ENCODE measurements around the gene SORCS2.

SORCS2 gene

DNA sequence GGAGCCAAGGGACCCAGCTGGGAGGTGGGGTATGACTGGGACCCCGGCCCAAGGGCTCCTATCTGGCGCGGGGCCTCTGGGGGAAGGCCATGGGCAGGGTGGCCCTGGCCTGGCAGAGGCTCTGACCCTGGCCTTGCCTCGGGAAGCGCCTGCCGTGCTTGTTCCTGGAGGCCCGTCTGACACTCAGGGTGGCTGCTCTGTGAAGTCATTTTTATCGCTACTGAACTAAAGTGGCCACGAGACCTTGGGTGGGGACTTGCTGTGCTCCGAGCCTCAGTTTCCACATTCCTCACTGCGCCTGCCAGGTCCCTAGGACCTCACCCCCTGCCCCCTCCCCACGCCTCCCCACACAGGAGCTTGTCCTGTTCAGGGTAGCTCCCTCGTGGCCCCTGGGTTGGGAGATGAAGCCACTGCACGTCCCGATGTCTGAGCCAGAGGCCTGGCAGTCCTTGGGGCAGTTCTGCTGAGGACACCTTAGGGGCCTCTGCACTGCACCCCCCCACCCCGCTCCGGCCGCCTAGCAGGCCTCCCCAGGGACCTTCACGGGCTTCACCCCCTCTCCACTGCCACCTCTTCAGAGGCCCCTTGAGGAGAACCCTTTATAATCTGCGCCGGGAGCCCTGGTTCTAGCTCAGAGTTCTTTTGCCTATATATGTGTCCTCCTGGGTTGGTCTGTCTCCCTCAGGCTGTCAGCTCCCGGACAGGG is 639 bp upstream of the SORCS2 start (continued):
- no peak for TF ChIP-seq ZNF146 (tag by site-specific recombination; IDR thresholded peaks at IDR 0.05)
- TF ChIP-seq, protein P1, sequence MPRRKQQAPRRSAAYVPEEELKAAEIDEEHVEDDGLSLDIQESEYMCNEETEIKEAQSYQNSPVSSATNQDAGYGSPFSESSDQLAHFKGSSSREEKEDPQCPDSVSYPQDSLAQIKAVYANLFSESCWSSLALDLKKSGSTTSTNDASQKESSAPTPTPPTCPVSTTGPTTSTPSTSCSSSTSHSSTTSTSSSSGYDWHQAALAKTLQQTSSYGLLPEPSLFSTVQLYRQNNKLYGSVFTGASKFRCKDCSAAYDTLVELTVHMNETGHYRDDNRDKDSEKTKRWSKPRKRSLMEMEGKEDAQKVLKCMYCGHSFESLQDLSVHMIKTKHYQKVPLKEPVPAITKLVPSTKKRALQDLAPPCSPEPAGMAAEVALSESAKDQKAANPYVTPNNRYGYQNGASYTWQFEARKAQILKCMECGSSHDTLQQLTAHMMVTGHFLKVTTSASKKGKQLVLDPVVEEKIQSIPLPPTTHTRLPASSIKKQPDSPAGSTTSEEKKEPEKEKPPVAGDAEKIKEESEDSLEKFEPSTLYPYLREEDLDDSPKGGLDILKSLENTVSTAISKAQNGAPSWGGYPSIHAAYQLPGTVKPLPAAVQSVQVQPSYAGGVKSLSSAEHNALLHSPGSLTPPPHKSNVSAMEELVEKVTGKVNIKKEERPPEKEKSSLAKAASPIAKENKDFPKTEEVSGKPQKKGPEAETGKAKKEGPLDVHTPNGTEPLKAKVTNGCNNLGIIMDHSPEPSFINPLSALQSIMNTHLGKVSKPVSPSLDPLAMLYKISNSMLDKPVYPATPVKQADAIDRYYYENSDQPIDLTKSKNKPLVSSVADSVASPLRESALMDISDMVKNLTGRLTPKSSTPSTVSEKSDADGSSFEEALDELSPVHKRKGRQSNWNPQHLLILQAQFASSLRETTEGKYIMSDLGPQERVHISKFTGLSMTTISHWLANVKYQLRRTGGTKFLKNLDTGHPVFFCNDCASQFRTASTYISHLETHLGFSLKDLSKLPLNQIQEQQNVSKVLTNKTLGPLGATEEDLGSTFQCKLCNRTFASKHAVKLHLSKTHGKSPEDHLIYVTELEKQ (tag by site-specific recombination; IDR thresholded peaks at IDR 0.05; ENCODE audit: borderline replicate concordance), result no peak
- no peak for TF ChIP-seq ZNF132 (tag by site-specific recombination; IDR thresholded peaks at IDR 0.05; ENCODE audit: borderline replicate concordance)
- TF ChIP-seq SP3 (tag by site-specific recombination; IDR thresholded peaks at IDR 0.05), result no peak
- TF ChIP-seq ZNF404 (tag by site-specific recombination; IDR thresholded peaks at IDR 0.05), result no peak

DNA sequence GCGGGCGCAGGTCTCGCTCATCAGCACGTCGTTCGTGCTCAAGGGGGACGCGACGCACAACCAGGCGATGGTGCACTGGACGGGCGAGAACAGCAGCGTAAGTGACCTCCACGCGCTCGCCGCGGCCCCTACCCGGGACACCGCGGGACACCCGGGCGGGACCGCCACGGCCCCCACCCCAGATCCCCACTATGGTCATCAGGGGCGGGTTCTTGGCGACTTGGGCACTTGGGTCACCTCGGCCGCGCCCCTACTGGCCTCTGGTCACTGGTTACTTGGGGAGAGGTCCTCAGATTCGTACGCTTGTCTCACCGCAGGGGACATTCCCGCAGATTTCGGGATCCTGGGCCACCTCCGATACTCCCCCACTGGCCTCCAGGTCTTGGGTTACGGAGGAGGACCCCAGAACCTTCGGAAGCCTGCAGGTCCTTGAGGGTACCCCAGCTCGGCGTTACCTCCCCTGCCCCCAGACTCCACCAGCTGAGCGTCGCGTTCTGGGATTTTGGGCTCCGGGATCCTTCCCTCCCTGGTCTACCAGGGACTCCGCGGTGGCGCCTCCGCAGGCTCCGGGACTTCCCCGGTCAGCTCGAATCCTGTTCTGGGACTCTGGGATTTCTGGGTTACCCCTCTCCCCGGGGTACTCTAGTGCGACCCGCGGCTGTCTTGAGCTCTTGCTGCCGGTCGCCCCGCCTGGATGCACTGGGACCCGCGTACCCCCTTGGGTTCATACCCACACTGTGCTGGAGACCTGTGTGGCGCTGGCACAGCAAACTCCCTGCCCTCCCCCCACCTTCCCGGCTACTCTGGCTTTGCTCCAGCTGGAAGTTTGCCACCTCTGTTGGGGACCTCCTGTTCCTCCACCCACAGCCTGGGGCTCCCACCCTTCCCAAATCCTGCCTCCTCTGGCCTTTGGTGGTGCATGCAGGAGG is 956 bp downstream of the SORCS2 start:
- H3K4me3 ChIP-seq (ENCODE audit: low read depth, low read length), result peak overlapping the region; percentile 15
- POLR2A ChIA-PET, result no interaction called here
- no peaks in the 10 kb centered on the region for H3K4me1 ChIP-seq (ENCODE audit: control insufficient read depth, insufficient read depth, low read length)
- H3K9me3 ChIP-seq (ENCODE audit: control insufficient read depth, insufficient read depth, low read depth, low read length), result no peaks in the 10 kb centered on the region
- TF ChIP-seq ZNF837 (tag by site-specific recombination; IDR thresholded peaks at IDR 0.05) (no peak), KLF8 (tag by site-specific recombination; IDR thresholded peaks at IDR 0.05) (no peak), FEZF1 (tag by site-specific recombination; IDR thresholded peaks at IDR 0.05) (no peak), GFI1B (tag by site-specific recombination; IDR thresholded peaks at IDR 0.05) (no peak), GLIS1 (tag by site-specific recombination; IDR thresholded peaks at IDR 0.05) (peak; percentile 92), ZNF19 (tag by site-specific recombination; IDR thresholded peaks at IDR 0.05; ENCODE audit: low read depth) (no peak), ZNF335 (tag by site-specific recombination; conservative IDR thresholded peaks at IDR 0.05) (peak; percentile 66), ZNF529 (tag by site-specific recombination; IDR thresholded peaks at IDR 0.05; ENCODE audit: insufficient replicate concordance) (no peak), ZNF391 (tag by site-specific recombination; IDR thresholded peaks at IDR 0.05; ENCODE audit: borderline replicate concordance, low read depth) (no peak), GLIS2 (tag by site-specific recombination; IDR thresholded peaks at IDR 0.05) (peak; percentile 44), ZNF423 (tag by site-specific recombination; IDR thresholded peaks at IDR 0.05) (peak; percentile 45; the same call in 1 of the 2 replicates), ZIC2 (tag by site-specific recombination; IDR thresholded peaks at IDR 0.05) (0 out of 2 replicates have a peak, but pooled peaks have one; percentile 36), ZNF521 (tag by site-specific recombination; IDR thresholded peaks at IDR 0.05) (no peak), ZNF555 (tag by site-specific recombination; conservative IDR thresholded peaks at IDR 0.05) (no peak), ZNF155 (tag by site-specific recombination; IDR thresholded peaks at IDR 0.05) (no peak), ZBTB17 (tag by site-specific recombination; IDR thresholded peaks at IDR 0.05) (peak; percentile 65), ZFHX2 (tag by site-specific recombination; conservative IDR thresholded peaks at IDR 0.05) (peak; percentile 45)
- TF ChIP-seq, protein P2, sequence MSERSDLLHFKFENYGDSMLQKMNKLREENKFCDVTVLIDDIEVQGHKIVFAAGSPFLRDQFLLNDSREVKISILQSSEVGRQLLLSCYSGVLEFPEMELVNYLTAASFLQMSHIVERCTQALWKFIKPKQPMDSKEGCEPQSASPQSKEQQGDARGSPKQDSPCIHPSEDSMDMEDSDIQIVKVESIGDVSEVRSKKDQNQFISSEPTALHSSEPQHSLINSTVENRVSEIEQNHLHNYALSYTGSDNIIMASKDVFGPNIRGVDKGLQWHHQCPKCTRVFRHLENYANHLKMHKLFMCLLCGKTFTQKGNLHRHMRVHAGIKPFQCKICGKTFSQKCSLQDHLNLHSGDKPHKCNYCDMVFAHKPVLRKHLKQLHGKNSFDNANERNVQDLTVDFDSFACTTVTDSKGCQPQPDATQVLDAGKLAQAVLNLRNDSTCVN (tag by site-specific recombination; optimal IDR thresholded peaks at IDR 0.05), result peak; percentile 55
- TF ChIP-seq, protein P3, sequence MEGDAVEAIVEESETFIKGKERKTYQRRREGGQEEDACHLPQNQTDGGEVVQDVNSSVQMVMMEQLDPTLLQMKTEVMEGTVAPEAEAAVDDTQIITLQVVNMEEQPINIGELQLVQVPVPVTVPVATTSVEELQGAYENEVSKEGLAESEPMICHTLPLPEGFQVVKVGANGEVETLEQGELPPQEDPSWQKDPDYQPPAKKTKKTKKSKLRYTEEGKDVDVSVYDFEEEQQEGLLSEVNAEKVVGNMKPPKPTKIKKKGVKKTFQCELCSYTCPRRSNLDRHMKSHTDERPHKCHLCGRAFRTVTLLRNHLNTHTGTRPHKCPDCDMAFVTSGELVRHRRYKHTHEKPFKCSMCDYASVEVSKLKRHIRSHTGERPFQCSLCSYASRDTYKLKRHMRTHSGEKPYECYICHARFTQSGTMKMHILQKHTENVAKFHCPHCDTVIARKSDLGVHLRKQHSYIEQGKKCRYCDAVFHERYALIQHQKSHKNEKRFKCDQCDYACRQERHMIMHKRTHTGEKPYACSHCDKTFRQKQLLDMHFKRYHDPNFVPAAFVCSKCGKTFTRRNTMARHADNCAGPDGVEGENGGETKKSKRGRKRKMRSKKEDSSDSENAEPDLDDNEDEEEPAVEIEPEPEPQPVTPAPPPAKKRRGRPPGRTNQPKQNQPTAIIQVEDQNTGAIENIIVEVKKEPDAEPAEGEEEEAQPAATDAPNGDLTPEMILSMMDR (tag by site-specific recombination; IDR thresholded peaks at IDR 0.05), result 0 out of 2 replicates have a peak, but pooled peaks have one; percentile 25
- TF ChIP-seq, protein P4, sequence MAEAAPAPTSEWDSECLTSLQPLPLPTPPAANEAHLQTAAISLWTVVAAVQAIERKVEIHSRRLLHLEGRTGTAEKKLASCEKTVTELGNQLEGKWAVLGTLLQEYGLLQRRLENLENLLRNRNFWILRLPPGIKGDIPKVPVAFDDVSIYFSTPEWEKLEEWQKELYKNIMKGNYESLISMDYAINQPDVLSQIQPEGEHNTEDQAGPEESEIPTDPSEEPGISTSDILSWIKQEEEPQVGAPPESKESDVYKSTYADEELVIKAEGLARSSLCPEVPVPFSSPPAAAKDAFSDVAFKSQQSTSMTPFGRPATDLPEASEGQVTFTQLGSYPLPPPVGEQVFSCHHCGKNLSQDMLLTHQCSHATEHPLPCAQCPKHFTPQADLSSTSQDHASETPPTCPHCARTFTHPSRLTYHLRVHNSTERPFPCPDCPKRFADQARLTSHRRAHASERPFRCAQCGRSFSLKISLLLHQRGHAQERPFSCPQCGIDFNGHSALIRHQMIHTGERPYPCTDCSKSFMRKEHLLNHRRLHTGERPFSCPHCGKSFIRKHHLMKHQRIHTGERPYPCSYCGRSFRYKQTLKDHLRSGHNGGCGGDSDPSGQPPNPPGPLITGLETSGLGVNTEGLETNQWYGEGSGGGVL (tag by site-specific recombination; IDR thresholded peaks at IDR 0.05), result 0 out of 2 replicates have a peak, but pooled peaks have one; percentile 36
- H3K36me3 ChIP-seq (ENCODE audit: control insufficient read depth in 2 of 2, insufficient read depth in 1 of 2, low read length in 2 of 2), result no peaks in the 10 kb centered on the region
- CTCF ChIA-PET, result interaction anchor here (0.7 to 1.5 kb wide), 6 partner anchors 14 to 774 kb away, joined by 3 to 6 read pairs (median 4); no protein-coding TSS in a partner anchor
- no peak overlapping the region; the same call in 1 of the 2 replicates for H3K27ac ChIP-seq (ENCODE audit: extremely low read depth, low read depth, low read length)

Measured in HEK293 (cell line).